DOHH2 (cell line): ENCODE results near the gene ZNF155.

Experiments
- EZH2phosphoT487 ChIP-seq: fragments of 200-600 bp; sonication (generic); IDR thresholded peaks from 2 replicates; pipeline ENCODE4 v1.6.1; 2017; ENCODE audit warnings: borderline replicate concordance, mild to moderate bottlenecking, antibody characterized with exemption, low read length, moderate library complexity, mixed read lengths
- TF ChIP-seq, protein P1 (sequence below): fragments of 200-600 bp; sonication (generic); IDR thresholded peaks from one replicate; pipeline ENCODE4 v1.5.1; 2014; ENCODE audit warnings: antibody characterized with exemption, mild to moderate bottlenecking, low read depth, low read length; ENCODE audit not compliant: poor library complexity, severe bottlenecking

DNA sequence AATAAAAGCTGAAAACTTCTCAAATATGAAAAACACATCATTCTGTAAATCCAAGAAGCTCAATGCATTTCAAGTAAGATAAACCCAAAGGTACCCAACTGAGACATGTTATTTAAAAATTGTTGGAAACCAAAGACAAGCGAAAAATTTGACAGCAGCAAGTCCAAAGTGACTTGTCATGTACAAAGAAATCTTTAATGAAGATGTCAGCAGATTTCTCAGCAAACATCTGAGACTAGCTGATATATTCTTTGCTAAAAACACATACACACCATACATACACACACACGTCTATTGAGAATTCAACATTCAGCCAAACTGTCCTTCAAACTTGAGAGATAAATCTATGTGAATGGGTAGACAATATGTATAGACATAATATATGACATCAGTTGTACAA, 35.5 kb downstream of the ZNF155 start:
- no peak for TF ChIP-seq EZH2phosphoT487
- TF ChIP-seq, protein P1, sequence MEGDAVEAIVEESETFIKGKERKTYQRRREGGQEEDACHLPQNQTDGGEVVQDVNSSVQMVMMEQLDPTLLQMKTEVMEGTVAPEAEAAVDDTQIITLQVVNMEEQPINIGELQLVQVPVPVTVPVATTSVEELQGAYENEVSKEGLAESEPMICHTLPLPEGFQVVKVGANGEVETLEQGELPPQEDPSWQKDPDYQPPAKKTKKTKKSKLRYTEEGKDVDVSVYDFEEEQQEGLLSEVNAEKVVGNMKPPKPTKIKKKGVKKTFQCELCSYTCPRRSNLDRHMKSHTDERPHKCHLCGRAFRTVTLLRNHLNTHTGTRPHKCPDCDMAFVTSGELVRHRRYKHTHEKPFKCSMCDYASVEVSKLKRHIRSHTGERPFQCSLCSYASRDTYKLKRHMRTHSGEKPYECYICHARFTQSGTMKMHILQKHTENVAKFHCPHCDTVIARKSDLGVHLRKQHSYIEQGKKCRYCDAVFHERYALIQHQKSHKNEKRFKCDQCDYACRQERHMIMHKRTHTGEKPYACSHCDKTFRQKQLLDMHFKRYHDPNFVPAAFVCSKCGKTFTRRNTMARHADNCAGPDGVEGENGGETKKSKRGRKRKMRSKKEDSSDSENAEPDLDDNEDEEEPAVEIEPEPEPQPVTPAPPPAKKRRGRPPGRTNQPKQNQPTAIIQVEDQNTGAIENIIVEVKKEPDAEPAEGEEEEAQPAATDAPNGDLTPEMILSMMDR, result no peak
